ENCODE measurements around the gene CREBBP.

The CREBBP gene

DNA sequence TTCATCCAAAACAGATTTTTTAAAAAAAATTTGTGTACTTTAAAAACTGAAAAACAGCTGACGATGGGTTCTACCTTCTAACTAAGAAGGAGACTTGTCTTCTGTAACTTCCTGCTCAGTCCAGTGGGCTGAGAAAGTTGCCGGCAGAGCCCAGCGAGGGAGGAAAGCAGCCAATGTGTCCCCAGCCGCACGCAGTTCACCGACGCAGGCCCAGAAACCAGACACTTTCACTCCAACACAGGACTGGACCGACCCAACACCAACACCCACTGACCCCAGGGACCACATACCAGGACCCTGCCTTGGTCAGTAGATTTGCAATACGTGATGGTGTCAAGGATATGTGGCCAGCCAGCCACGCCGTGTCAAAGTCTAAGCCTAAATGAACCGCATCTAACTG, 188.8 kb downstream of the CREBBP start:
- TF ChIP-seq, protein P1, sequence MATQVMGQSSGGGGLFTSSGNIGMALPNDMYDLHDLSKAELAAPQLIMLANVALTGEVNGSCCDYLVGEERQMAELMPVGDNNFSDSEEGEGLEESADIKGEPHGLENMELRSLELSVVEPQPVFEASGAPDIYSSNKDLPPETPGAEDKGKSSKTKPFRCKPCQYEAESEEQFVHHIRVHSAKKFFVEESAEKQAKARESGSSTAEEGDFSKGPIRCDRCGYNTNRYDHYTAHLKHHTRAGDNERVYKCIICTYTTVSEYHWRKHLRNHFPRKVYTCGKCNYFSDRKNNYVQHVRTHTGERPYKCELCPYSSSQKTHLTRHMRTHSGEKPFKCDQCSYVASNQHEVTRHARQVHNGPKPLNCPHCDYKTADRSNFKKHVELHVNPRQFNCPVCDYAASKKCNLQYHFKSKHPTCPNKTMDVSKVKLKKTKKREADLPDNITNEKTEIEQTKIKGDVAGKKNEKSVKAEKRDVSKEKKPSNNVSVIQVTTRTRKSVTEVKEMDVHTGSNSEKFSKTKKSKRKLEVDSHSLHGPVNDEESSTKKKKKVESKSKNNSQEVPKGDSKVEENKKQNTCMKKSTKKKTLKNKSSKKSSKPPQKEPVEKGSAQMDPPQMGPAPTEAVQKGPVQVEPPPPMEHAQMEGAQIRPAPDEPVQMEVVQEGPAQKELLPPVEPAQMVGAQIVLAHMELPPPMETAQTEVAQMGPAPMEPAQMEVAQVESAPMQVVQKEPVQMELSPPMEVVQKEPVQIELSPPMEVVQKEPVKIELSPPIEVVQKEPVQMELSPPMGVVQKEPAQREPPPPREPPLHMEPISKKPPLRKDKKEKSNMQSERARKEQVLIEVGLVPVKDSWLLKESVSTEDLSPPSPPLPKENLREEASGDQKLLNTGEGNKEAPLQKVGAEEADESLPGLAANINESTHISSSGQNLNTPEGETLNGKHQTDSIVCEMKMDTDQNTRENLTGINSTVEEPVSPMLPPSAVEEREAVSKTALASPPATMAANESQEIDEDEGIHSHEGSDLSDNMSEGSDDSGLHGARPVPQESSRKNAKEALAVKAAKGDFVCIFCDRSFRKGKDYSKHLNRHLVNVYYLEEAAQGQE (IDR thresholded peaks at IDR 0.05; ENCODE audit: insufficient read depth in 1 of 2, low read depth in 2 of 2, low read length in 2 of 2), result no peak
- TF ChIP-seq FOXP2 (optimal IDR thresholded peaks at IDR 0.05; ENCODE audit: borderline replicate concordance, extremely low read depth, extremely low read length, insufficient read depth) (no peak), TAF1 (IDR thresholded peaks at IDR 0.05; ENCODE audit: borderline replicate concordance, insufficient read depth, low read length) (no peak), POLR2AphosphoS5 (IDR thresholded peaks at IDR 0.05; ENCODE audit: low read depth, low read length) (no peak), SIN3A (IDR thresholded peaks at IDR 0.05; ENCODE audit: borderline replicate concordance, insufficient read depth, low read length) (no peak)

- TF ChIP-seq, protein P1 (IDR thresholded peaks at IDR 0.05; ENCODE audit: insufficient read depth in 1 of 2, low read depth in 2 of 2, low read length in 2 of 2), result no peak
- TF ChIP-seq SIN3A (IDR thresholded peaks at IDR 0.05; ENCODE audit: borderline replicate concordance, insufficient read depth, low read length) (no peak), FOXP2 (optimal IDR thresholded peaks at IDR 0.05; ENCODE audit: borderline replicate concordance, extremely low read depth, extremely low read length, insufficient read depth) (no peak), POLR2AphosphoS5 (IDR thresholded peaks at IDR 0.05; ENCODE audit: low read depth, low read length) (no peak), TAF1 (IDR thresholded peaks at IDR 0.05; ENCODE audit: borderline replicate concordance, insufficient read depth, low read length) (no peak)
Observed at GRCh38 chr16:3690980-3691720, 189.4 kb downstream of the CREBBP start.

DNA sequence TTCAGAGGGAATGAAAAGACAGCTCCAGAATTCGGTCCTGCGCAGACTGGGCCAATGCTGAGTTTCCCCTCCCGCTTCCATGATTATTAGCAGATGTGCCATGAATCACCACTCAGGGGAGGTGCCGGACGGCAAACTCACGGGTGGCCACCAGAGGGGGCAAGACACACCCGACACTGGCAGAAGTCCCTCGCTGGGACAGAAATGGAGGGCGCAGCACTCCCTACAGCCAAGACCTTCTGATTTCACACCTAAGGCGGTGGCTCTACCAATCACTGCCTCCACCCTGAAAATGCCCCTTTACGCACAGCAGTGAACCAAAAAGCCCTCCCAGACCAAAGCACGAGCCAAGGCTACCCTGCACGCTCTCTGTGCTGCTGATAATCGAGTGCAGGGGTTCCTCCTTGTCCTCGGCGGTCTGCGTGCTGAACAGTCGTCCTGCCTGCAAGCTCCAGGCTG, 190.0 kb downstream of the CREBBP start:
- peak; percentile 45 for TF ChIP-seq FOXP2 (optimal IDR thresholded peaks at IDR 0.05; ENCODE audit: borderline replicate concordance, extremely low read depth, extremely low read length, insufficient read depth)
- TF ChIP-seq TAF1 (IDR thresholded peaks at IDR 0.05; ENCODE audit: borderline replicate concordance, insufficient read depth, low read length), result no peak
- peak; percentile 29; the same call in 1 of the 2 replicates for TF ChIP-seq POLR2AphosphoS5 (IDR thresholded peaks at IDR 0.05; ENCODE audit: low read depth, low read length)
- no peak for TF ChIP-seq SIN3A (IDR thresholded peaks at IDR 0.05; ENCODE audit: borderline replicate concordance, insufficient read depth, low read length)
- TF ChIP-seq, protein P1 (IDR thresholded peaks at IDR 0.05; ENCODE audit: insufficient read depth in 1 of 2, low read depth in 2 of 2, low read length in 2 of 2), result no peak

- TF ChIP-seq, protein P1 (IDR thresholded peaks at IDR 0.05; ENCODE audit: insufficient read depth in 1 of 2, low read depth in 2 of 2, low read length in 2 of 2), result no peak
- TF ChIP-seq TAF1 (IDR thresholded peaks at IDR 0.05; ENCODE audit: borderline replicate concordance, insufficient read depth, low read length) (no peak), POLR2AphosphoS5 (IDR thresholded peaks at IDR 0.05; ENCODE audit: low read depth, low read length) (no peak), SIN3A (IDR thresholded peaks at IDR 0.05; ENCODE audit: borderline replicate concordance, insufficient read depth, low read length) (no peak), FOXP2 (optimal IDR thresholded peaks at IDR 0.05; ENCODE audit: borderline replicate concordance, extremely low read depth, extremely low read length, insufficient read depth) (no peak)
Observed at GRCh38 chr16:3689731-3690130, 190.8 kb downstream of the CREBBP start.
